Upper lobe of left lung (tissue), 6 donors: ENCODE results near the gene PGM1. TPM values are rescaled to one million over a fixed set of nuclear protein-coding genes. Genes with fewer than 3 reads are reported as not detected.

Experiments used
- ATAC-seq, 2 donors: fragments of 200-7000 bp; cut with Tn5 transposase; one replicate each; pipeline ENCODE4 v1.9.1; 2022; ENCODE audit warnings: mild to moderate bottlenecking in 2 of 2, moderate library complexity in 2 of 2; ENCODE audit not compliant: low FRiP score in 2 of 2
- DNase-seq, 2 donors: peaks; one replicate each; pipeline ENCODE4 v3.0.0-alpha.2; 2019 to 2020
- H3K27ac ChIP-seq, 4 donors: fragments of 200-600 bp; sonication (generic); one replicate each; pipeline ENCODE4 v1.5.1; 2016 to 2019
- H3K27me3 ChIP-seq, 4 donors: fragments of 200-600 bp; sonication (generic); one replicate each; pipeline ENCODE4 v1.5.1; 2017 to 2019
- H3K36me3 ChIP-seq, 4 donors: fragments of 200-600 bp; sonication (generic); one replicate each; pipeline ENCODE4 v1.5.1; 2016 to 2019
- H3K4me1 ChIP-seq, 4 donors: fragments of 200-600 bp; sonication (generic); one replicate each; pipeline ENCODE4 v1.5.1; 2018 to 2019
- H3K4me3 ChIP-seq, 4 donors: fragments of 200-600 bp; sonication (generic); one replicate each; pipeline ENCODE4 v1.5.1; 2017 to 2019; ENCODE audit warnings: mild to moderate bottlenecking in 2 of 4, moderate library complexity in 1 of 4
- H3K9me3 ChIP-seq, 4 donors: fragments of 200-600 bp; sonication (generic); one replicate each; pipeline ENCODE4 v1.5.1; 2018 to 2019
- EP300 ChIP-seq, 4 donors: sonication (generic); formaldehyde crosslinking; IDR thresholded peaks; one replicate each; pipeline ENCODE4 v1.5.1; 2017; ENCODE audit warnings: antibody characterized with exemption in 4 of 4, control low read depth in 2 of 4
- POLR2A ChIP-seq, 4 donors: fragments of 450-650 bp; IDR thresholded peaks; one replicate each; pipeline ENCODE4 v1.5.1; 2016 to 2017; ENCODE audit warnings: antibody characterized with exemption in 4 of 4, mild to moderate bottlenecking in 2 of 4
- POLR2AphosphoS5 ChIP-seq, 2 donors: sonication (generic); formaldehyde crosslinking; IDR thresholded peaks; one replicate each; pipeline ENCODE4 v1.5.1; 2017; ENCODE audit warnings: antibody characterized with exemption in 2 of 2
- WGBS, 2 donors: methylation state at CpG; one replicate each; pipeline ENCODE4 v1.1.5; 2017 to 2018; 5-methylcytosine and 5-hydroxymethylcytosine counted together
- total RNA-seq, 6 donors: library from RNA; depleted of rRNA in 4 of 6; stranded (reverse); fragments of >200 nt in 4 of 6; gene quantifications; one replicate each; pipeline versions ENCODE4 v1.1.0 to v1.2.1, GENCODE V29; 2016 to 2021
- TF ChIP-seq, protein P1 (sequence below), 6 experiments: fragments of 450-650 bp in 4 of 6; fragments of 200-600 bp in 2 of 6; sonication (generic) in 2 of 6; IDR thresholded peaks; one replicate each; pipeline ENCODE4 v1.5.1; 2016 to 2019; ENCODE audit warnings: antibody characterized with exemption in 6 of 6
- donor health status: DM: no; HTN: no; CAD: no; lungs with moderate emphysema.
- donor health status: DM: no; HTN: yes; CAD: no; lungs with severe emphysema.

The PGM1 gene
- total RNA-seq, 6 donors from 2014 or later: 25.1 to 101 (median 61.3) TPM

DNA sequence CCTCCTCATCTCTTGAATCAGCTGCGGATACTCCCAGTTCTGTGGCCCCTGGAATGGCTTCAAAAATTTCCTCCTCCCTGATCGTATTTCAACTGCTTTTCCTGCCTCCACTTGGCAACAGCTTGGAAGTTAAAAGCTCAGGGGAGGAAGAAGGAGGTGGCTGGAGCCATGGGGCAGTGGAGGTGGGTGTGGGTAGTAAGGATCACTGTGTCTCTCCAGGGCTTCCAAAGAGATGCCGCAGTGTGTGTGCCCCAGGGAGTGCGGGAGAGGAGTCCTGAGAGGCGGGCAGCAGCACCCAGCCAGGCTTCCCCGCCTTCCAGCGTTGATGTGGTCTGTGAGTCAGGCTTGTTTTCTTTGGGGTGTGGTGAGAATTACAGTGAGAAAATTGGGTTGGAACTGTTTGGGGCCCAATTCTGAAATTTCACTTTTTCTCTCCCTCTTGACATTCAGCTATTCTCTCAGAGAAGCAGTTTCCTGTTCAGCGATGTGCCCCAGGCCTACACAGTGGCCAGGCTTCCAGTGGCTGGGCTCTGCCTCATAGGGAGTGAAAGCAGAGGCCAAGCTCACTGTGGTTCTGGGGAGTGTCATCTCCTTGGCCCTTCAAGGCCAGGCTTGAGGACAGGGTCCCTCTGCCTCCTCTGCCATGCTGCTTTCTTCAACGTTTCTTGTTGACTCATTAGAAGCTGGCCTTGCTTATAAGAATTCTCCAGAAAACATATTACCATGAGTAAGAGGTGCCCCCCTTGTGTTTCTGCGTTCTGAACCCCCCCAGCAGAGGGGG lies 69.0 kb downstream of the PGM1 start:
- H3K36me3 ChIP-seq: peaks cover 0 to 6% (median 0%) of the 10 kb centered on the region in 4 donors
- ATAC-seq (peak in 1 of 2 donors; percentile 92), DNase-seq (peak in 1 of 2 donors; percentile 62)
- H3K27ac ChIP-seq: no peak overlapping the region
- peaks cover 0 to 4% (median 0%) of the 10 kb centered on the region in 4 donors for H3K9me3 ChIP-seq
- H3K27me3 ChIP-seq: no peaks in the 10 kb centered on the region
- WGBS, 2 donors: 77 to 81% methylated on average over 10 of the region's 10 CpGs
- H3K4me3 ChIP-seq: no peak overlapping the region
- TF ChIP-seq EP300 (IDR thresholded peaks at IDR 0.05): no peak
- no peak for TF ChIP-seq POLR2AphosphoS5 (IDR thresholded peaks at IDR 0.05)
- TF ChIP-seq POLR2A (IDR thresholded peaks at IDR 0.05): no peak
- TF ChIP-seq, protein P1, sequence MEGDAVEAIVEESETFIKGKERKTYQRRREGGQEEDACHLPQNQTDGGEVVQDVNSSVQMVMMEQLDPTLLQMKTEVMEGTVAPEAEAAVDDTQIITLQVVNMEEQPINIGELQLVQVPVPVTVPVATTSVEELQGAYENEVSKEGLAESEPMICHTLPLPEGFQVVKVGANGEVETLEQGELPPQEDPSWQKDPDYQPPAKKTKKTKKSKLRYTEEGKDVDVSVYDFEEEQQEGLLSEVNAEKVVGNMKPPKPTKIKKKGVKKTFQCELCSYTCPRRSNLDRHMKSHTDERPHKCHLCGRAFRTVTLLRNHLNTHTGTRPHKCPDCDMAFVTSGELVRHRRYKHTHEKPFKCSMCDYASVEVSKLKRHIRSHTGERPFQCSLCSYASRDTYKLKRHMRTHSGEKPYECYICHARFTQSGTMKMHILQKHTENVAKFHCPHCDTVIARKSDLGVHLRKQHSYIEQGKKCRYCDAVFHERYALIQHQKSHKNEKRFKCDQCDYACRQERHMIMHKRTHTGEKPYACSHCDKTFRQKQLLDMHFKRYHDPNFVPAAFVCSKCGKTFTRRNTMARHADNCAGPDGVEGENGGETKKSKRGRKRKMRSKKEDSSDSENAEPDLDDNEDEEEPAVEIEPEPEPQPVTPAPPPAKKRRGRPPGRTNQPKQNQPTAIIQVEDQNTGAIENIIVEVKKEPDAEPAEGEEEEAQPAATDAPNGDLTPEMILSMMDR (IDR thresholded peaks at IDR 0.05): no peak
- no peaks in the 10 kb centered on the region for H3K4me1 ChIP-seq

DNA sequence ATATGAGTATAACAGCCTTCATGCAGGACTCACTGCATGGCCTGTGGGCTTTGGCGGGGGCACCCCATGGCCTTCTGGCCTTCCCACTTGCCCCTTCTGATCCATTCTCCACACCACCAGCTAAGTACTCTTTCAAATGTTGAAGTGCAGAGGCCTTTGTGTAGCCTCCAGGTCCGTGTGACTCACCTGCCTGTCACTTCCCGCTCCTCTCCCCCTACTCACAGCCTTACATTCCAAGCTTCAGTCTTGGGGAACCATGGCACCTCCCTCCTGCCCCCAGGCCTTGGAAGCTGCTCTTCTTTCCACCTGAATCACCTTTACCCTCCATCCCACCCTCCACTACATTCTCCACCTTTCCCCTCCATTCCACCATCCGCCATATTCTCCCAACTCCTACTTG lies 69.6 kb downstream of the PGM1 start:
- peak in 1 of 2 donors; percentile 25 for DNase-seq
- Histone ChIP-seq H3K9me3 (peaks cover 0 to 4% (median 0%) of the 10 kb centered on the region in 4 donors), H3K36me3 (peaks cover 0 to 6% (median 0%) of the 10 kb centered on the region in 4 donors), H3K4me3 (no peak overlapping the region), H3K27ac (no peak overlapping the region), H3K27me3 (no peaks in the 10 kb centered on the region), H3K4me1 (no peaks in the 10 kb centered on the region)
- ATAC-seq: no peak
- TF ChIP-seq EP300 (IDR thresholded peaks at IDR 0.05) (no peak), POLR2A (IDR thresholded peaks at IDR 0.05) (no peak), POLR2AphosphoS5 (IDR thresholded peaks at IDR 0.05) (no peak)
- TF ChIP-seq, protein P1 (IDR thresholded peaks at IDR 0.05): no peak
- 92 to 93% methylated on average over 4 of the region's 4 CpGs for WGBS, 2 donors

DNA sequence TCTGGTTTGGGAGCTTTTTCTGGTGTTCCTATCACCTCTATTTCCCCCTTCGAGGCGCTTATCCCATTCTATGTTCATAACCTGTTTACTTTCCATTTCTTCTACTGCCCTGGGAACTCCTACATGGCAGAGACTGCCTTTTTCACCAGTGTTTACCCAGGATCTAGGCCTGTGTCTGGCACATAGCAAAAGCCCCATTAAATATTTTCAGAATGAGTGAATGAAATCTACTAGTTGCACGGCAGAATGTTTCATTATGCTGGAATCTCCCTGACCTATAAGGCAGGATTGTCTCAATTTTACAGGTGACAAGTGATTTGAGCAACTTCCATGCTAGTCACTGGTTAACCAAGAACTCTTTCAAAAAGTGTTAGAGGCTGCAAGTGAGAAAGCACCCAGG lies 70.1 kb downstream of the PGM1 start:
- Histone ChIP-seq H3K27me3 (no peaks in the 10 kb centered on the region), H3K4me1 (no peaks in the 10 kb centered on the region), H3K4me3 (no peak overlapping the region), H3K27ac (no peak overlapping the region), H3K9me3 (peaks cover 0 to 4% (median 0%) of the 10 kb centered on the region in 4 donors), H3K36me3 (peaks cover 0 to 6% (median 0%) of the 10 kb centered on the region in 4 donors)
- ATAC-seq (no peak), DNase-seq (no peak)
- TF ChIP-seq, protein P1 (IDR thresholded peaks at IDR 0.05): no peak
- 92 to 94% methylated on average over 3 of the region's 3 CpGs for WGBS, 2 donors

DNA sequence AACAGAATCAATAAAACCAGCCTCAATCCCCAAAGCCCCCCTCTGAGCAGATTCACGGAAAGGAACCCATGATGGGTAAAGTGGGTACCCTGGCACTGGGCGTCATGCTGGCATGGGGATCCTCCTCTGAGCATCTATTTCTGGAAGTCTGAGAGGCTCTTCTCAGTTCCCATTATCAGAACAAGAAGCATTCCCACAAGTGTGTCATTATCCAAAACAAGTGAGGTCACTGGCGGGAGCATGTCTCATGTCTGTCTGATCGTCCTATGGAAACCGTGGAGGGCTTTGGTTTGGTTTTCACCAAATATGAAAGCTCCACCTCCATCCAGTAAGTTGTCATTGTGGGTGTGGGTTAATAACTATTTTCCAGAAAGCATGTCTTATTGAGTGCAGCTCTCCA lies 70.7 kb downstream of the PGM1 start:
- TF ChIP-seq POLR2AphosphoS5 (IDR thresholded peaks at IDR 0.05) (no peak), POLR2A (IDR thresholded peaks at IDR 0.05) (no peak), EP300 (IDR thresholded peaks at IDR 0.05) (no peak)
- TF ChIP-seq, protein P1 (IDR thresholded peaks at IDR 0.05): no peak
- no peak for DNase-seq
- WGBS, 2 donors: 79 to 94% methylated on average over 5 of the region's 5 CpGs
- Histone ChIP-seq H3K27me3 (no peaks in the 10 kb centered on the region), H3K9me3 (peaks cover 0 to 4% (median 0%) of the 10 kb centered on the region in 4 donors), H3K36me3 (peaks cover 0 to 6% (median 0%) of the 10 kb centered on the region in 4 donors), H3K4me3 (no peak overlapping the region), H3K27ac (no peak overlapping the region), H3K4me1 (no peaks in the 10 kb centered on the region)
- no peak for ATAC-seq

DNA sequence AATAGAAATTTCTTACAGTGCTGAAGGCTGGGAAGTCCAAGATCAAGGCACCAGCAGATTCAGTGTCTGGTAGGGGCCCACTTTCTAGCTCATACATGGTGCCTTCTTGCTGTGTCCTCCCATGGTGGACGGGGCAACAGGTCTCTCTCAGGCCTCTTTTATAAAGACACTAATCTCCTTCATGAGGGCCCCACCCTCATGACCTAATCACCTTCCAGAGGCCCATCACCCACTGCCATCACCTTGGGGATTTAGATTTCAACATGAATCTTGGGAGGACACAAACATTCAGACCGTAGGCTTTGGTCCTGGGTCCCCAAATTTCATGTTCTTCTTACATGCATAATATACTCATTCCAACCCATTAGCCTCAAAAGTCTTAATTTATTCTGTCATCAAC lies 71.5 kb downstream of the PGM1 start:
- H3K27me3 ChIP-seq: no peaks in the 10 kb centered on the region
- H3K4me3 ChIP-seq: no peak overlapping the region
- peaks cover 0 to 4% (median 0%) of the 10 kb centered on the region in 4 donors for H3K9me3 ChIP-seq
- H3K27ac ChIP-seq: no peak overlapping the region
- ATAC-seq: no peak
- peaks cover 0 to 2% (median 0%) of the 10 kb centered on the region in 4 donors for H3K36me3 ChIP-seq
- no peaks in the 10 kb centered on the region for H3K4me1 ChIP-seq
- 77 to 95% methylated on average over 2 of the region's 2 CpGs for WGBS, 2 donors
- no peak for DNase-seq
- TF ChIP-seq POLR2A (IDR thresholded peaks at IDR 0.05): no peak
- no peak for TF ChIP-seq POLR2AphosphoS5 (IDR thresholded peaks at IDR 0.05)
- no peak for TF ChIP-seq EP300 (IDR thresholded peaks at IDR 0.05)
- TF ChIP-seq, protein P1 (IDR thresholded peaks at IDR 0.05): no peak
